IMR-90 (cell line): ENCODE measurements around the gene ZNHIT6. TPM values are rescaled to one million over a fixed set of nuclear protein-coding genes. Genes with fewer than 3 reads are reported as not detected.

Experiments
- ATAC-seq: fragments of 200-7000 bp; cut with Tn5 transposase; 2 replicates; pipeline ENCODE4 v1.9.1; 2020; ENCODE audit warnings: low read depth, mild to moderate bottlenecking, moderate library complexity
- BruUV-seq: library from RNA; stranded (reverse); fragments of 400-500 nt; replicated peaks from 2 replicates; lab custom pipeline; 2021; lab: Mats Ljungman, UMichigan
- CTCF ChIA-PET: fragments of 300-600 bp; formaldehyde crosslinking; extraction: SDS; loops from one replicate; lab custom pipeline; 2021; ENCODE audit warnings: antibody characterized with exemption; lab: Yijun Ruan, JAX
- POLR2A ChIA-PET: fragments of 300-600 bp; sonication (Branson Sonifier 250); formaldehyde crosslinking; loops from one replicate; lab custom pipeline; 2022; ENCODE audit warnings: antibody characterized with exemption; ENCODE audit not compliant: unreplicated experiment; lab: Charles Lee
- DNase-seq: peaks from one replicate; pipeline ENCODE4 v3.0.0; 2013
- H2AFZ ChIP-seq: replicated peaks from 2 replicates; pipeline ENCODE3; 2013; ENCODE audit warnings: low read length, mild to moderate bottlenecking; ENCODE audit not compliant: poor library complexity
- H2AK5ac ChIP-seq: 2 replicates; pipeline ENCODE4 v1.6.1; 2013; ENCODE audit warnings: low read depth, low read length, inconsistent platforms
- H2AK9ac ChIP-seq: replicated peaks from 2 replicates; pipeline ENCODE3; 2013; ENCODE audit warnings: mild to moderate bottlenecking, low read depth, low read length, moderate library complexity; ENCODE audit not compliant: poor library complexity
- H2BK120ac ChIP-seq: 2 replicates; pipeline ENCODE4 v1.6.1; 2013; ENCODE audit warnings: low read depth, low read length, inconsistent platforms
- H2BK15ac ChIP-seq: 3 replicates; pipeline ENCODE4 v1.6.1; 2013; ENCODE audit warnings: low read depth, low read length, inconsistent platforms
- H2BK20ac ChIP-seq: 2 replicates; pipeline ENCODE4 v1.6.1; 2013; ENCODE audit warnings: low read depth, mild to moderate bottlenecking, inconsistent platforms, low read length, moderate library complexity
- H2BK5ac ChIP-seq: 2 replicates; pipeline ENCODE4 v1.6.1; 2013; ENCODE audit warnings: mild to moderate bottlenecking, low read depth, low read length, inconsistent platforms; ENCODE audit not compliant: poor library complexity, severe bottlenecking
- H3K14ac ChIP-seq: replicated peaks from 2 replicates; pipeline ENCODE4 v1.6.1; 2013; ENCODE audit warnings: low read depth, low read length, inconsistent platforms
- H3K18ac ChIP-seq: 2 replicates; pipeline ENCODE4 v1.6.1; 2013; ENCODE audit warnings: low read depth, low read length, control low read depth
- H3K23ac ChIP-seq: 2 replicates; pipeline ENCODE4 v1.6.1; 2013; ENCODE audit warnings: low read depth, low read length, inconsistent platforms
- H3K27ac ChIP-seq: 2 replicates; pipeline ENCODE4 v1.5.1; 2013; ENCODE audit warnings: mild to moderate bottlenecking, control low read depth, low read length; ENCODE audit not compliant: insufficient read depth
- H3K27me3 ChIP-seq: 2 replicates; pipeline ENCODE4 v1.6.1; 2013; ENCODE audit warnings: low read length; ENCODE audit not compliant: control insufficient read depth, insufficient read depth
- H3K36me3 ChIP-seq: 2 replicates; pipeline ENCODE4 v1.6.1; 2013; ENCODE audit warnings: low read length, mixed read lengths; ENCODE audit not compliant: control insufficient read depth, insufficient read depth
- H3K4ac ChIP-seq: 2 replicates; pipeline ENCODE4 v1.6.1; 2013; ENCODE audit warnings: low read depth, low read length, inconsistent platforms
- H3K4me1 ChIP-seq: 2 replicates; pipeline ENCODE4 v1.6.1; 2013; ENCODE audit warnings: low read length, mixed read lengths; ENCODE audit not compliant: control insufficient read depth, insufficient read depth
- H3K4me2 ChIP-seq: 2 replicates; pipeline ENCODE4 v1.6.1; 2013; ENCODE audit warnings: low read depth, mild to moderate bottlenecking, control low read depth, low read length, moderate library complexity
- H3K4me3 ChIP-seq: 2 replicates; pipeline ENCODE4 v1.5.1; 2013; ENCODE audit warnings: low read depth, mild to moderate bottlenecking, control low read depth, low read length, moderate library complexity; ENCODE audit not compliant: insufficient read depth
- H3K56ac ChIP-seq: 2 replicates; pipeline ENCODE4 v1.6.1; 2013; ENCODE audit warnings: low read length, inconsistent platforms; ENCODE audit not compliant: insufficient read depth; ENCODE audit errors: extremely low read depth
- H3K79me1 ChIP-seq, 2 experiments: 2 replicates each; pipeline ENCODE4 v1.6.1; 2013; ENCODE audit warnings: low read length in 2 of 2, inconsistent platforms in 1 of 2, low read depth in 1 of 2
- H3K9ac ChIP-seq: 2 replicates; pipeline ENCODE4 v1.6.1; 2013; ENCODE audit warnings: low read depth, low read length, control low read depth
- H3K9me1 ChIP-seq: 2 replicates; pipeline ENCODE4 v1.6.1; 2013; ENCODE audit warnings: low read length, inconsistent platforms; ENCODE audit not compliant: insufficient read depth
- H3K9me3 ChIP-seq: 2 replicates; pipeline ENCODE4 v1.6.1; 2013; ENCODE audit warnings: low read length; ENCODE audit not compliant: control insufficient read depth, insufficient read depth
- H4K20me1 ChIP-seq: 2 replicates; pipeline ENCODE4 v1.6.1; 2013; ENCODE audit warnings: low read length, inconsistent platforms; ENCODE audit not compliant: insufficient read depth
- H4K5ac ChIP-seq: 2 replicates; pipeline ENCODE4 v1.6.1; 2013; ENCODE audit warnings: mild to moderate bottlenecking, low read depth, low read length, control low read depth
- H4K8ac ChIP-seq, 2 experiments: 2 replicates each; pipeline ENCODE4 v1.6.1; 2013; ENCODE audit warnings: low read depth in 2 of 2, low read length in 2 of 2, control low read depth in 1 of 2, inconsistent platforms in 1 of 2
- H4K91ac ChIP-seq: 2 replicates; pipeline ENCODE4 v1.6.1; 2013; ENCODE audit warnings: low read depth, low read length, inconsistent platforms; ENCODE audit not compliant: insufficient read depth
- CHD1 ChIP-seq: IDR thresholded peaks from 2 replicates; pipeline ENCODE4 v1.6.1; 2012; ENCODE audit warnings: low read depth, low read length, improper control_type of control experiment
- FOS ChIP-seq: fragments of 150-350 bp; IDR thresholded peaks from 2 replicates; pipeline ENCODE4 v1.6.1; 2016; ENCODE audit warnings: low read depth, low read length
- MAFK ChIP-seq: IDR thresholded peaks from 2 replicates; pipeline ENCODE4 v1.6.1; 2012; ENCODE audit warnings: low read depth, low read length, improper control_type of control experiment
- MAZ ChIP-seq: IDR thresholded peaks from 2 replicates; pipeline ENCODE4 v1.6.1; 2012; ENCODE audit warnings: low read depth, mild to moderate bottlenecking, low read length, improper control_type of control experiment, moderate library complexity, borderline replicate concordance
- RCOR1 ChIP-seq: IDR thresholded peaks from 2 replicates; pipeline ENCODE4 v1.6.1; 2012; ENCODE audit warnings: mild to moderate bottlenecking, low read length, improper control_type of control experiment; ENCODE audit not compliant: insufficient replicate concordance
- RFX5 ChIP-seq: IDR thresholded peaks from 2 replicates; pipeline ENCODE4 v1.8.0; 2012; ENCODE audit warnings: low read depth, mild to moderate bottlenecking, low read length, moderate library complexity
- SMC3 ChIP-seq: fragments of 150-350 bp; IDR thresholded peaks from 2 replicates; pipeline ENCODE4 v1.6.1; 2016; ENCODE audit warnings: low read depth, mild to moderate bottlenecking, antibody characterized with exemption, low read length, moderate library complexity
- dilution Hi-C: fragments of 300-500 bp; cut with HindIII; formaldehyde crosslinking; loops from one replicate; pipeline ENCODE4 v1.14.3; 2018; ENCODE audit warnings: low sequenced_read_pairs; ENCODE audit not compliant: unreplicated experiment
- in situ Hi-C: fragments of 300-500 bp; cut with MboI; formaldehyde crosslinking; loops from 3 replicates; pipeline ENCODE4 v1.14.3; 2019; ENCODE audit warnings: low sequenced_read_pairs, inconsistent platforms, mixed read lengths
- intact Hi-C: fragments of 100-400 bp; cut with micrococcal nuclease; formaldehyde crosslinking; loops from 2 replicates; pipeline ENCODE4 v1.10.0; 2022
- polyA plus RNA-seq, 3 experiments: library from polyadenylated mRNA; depleted of rRNA; stranded (reverse); fragments of >200 nt; gene quantifications; 2 replicates each; pipeline ENCODE4 v1.2.3, GENCODE V29; 2012; ENCODE audit warnings: low replicate concordance in 1 of 3
- total RNA-seq: library from RNA; depleted of rRNA; stranded (reverse); fragments of >200 nt; gene quantifications from 2 replicates; pipeline ENCODE4 v1.2.3, GENCODE V29; 2012
- TF ChIP-seq, protein P1 (sequence below): conservative IDR thresholded peaks from 2 replicates; pipeline ENCODE4 v1.5.1; 2012; ENCODE audit warnings: mild to moderate bottlenecking, low read depth, low read length, improper control_type of control experiment

ZNHIT6 gene
- total and polyA plus RNA-seq, 2 of the 4 experiments (the other 2 are of a cell fraction) = 9.0 to 13.7 TPM

DNA sequence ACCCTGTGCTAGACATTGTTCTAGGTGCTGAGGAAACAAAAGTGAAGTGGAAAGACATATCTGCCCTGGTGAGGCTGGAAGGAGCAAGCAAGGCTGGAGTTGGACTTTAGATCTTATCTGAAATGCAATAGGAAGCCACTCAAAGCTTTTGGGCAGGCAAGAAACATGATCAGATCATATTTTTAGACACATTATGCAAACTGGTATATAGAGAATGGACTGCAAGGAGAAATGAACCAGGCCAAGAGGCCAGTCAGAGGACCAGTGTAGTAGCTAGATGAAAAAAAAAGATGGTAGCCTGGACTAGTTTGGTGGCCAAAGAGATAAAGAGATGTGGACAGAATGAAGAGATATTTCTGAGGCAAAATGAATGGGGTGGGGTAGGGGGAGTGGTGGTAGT is 81.4 kb downstream of the ZNHIT6 start:
- TF ChIP-seq FOS = no peak
- no peak for TF ChIP-seq CHD1
- no peak for TF ChIP-seq MAZ
- TF ChIP-seq RFX5 = no peak
- TF ChIP-seq, protein P1, sequence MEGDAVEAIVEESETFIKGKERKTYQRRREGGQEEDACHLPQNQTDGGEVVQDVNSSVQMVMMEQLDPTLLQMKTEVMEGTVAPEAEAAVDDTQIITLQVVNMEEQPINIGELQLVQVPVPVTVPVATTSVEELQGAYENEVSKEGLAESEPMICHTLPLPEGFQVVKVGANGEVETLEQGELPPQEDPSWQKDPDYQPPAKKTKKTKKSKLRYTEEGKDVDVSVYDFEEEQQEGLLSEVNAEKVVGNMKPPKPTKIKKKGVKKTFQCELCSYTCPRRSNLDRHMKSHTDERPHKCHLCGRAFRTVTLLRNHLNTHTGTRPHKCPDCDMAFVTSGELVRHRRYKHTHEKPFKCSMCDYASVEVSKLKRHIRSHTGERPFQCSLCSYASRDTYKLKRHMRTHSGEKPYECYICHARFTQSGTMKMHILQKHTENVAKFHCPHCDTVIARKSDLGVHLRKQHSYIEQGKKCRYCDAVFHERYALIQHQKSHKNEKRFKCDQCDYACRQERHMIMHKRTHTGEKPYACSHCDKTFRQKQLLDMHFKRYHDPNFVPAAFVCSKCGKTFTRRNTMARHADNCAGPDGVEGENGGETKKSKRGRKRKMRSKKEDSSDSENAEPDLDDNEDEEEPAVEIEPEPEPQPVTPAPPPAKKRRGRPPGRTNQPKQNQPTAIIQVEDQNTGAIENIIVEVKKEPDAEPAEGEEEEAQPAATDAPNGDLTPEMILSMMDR = no peak
- no peak for TF ChIP-seq SMC3
- no peak for TF ChIP-seq RCOR1
- no peak for TF ChIP-seq MAFK
- H3K36me3 ChIP-seq = no peaks in the 10 kb centered on the region
- H3K9me1 ChIP-seq = peaks cover 9% of the 10 kb centered on the region
- POLR2A ChIA-PET = no interaction called here
- CTCF ChIA-PET = interaction anchor here (0.9 to 1.0 kb wide), 2 partner anchors 15 to 66 kb away, joined by 4 to 7 read pairs; no protein-coding TSS in a partner anchor
- H4K8ac ChIP-seq = no peak overlapping the region; a peak in 1 of 4 replicates
- peak overlapping the region; percentile 9; the same call in 1 of the 2 replicates for H3K18ac ChIP-seq
- no peak overlapping the region for H2BK5ac ChIP-seq
- H4K5ac ChIP-seq = peak overlapping the region; percentile 9; the same call in 1 of the 2 replicates
- H3K27me3 ChIP-seq = no peaks in the 10 kb centered on the region
- H2AK5ac ChIP-seq = peak overlapping the region; percentile 47; the same call in 1 of the 2 replicates
- intact Hi-C loops = loop anchor here (5.0 kb wide), 1 partner anchor 40 kb away; no protein-coding TSS in a partner anchor
- no peak overlapping the region for H3K14ac ChIP-seq
- ATAC-seq = no peak
- H3K23ac ChIP-seq = no peak overlapping the region
- H4K91ac ChIP-seq = no peak overlapping the region
- in situ Hi-C loops = no loop called here
- H3K4me2 ChIP-seq = no peak overlapping the region
- dilution Hi-C loops = no loop called here
- H3K9me3 ChIP-seq = peaks cover 4% of the 10 kb centered on the region; the same call in 1 of the 2 replicates
- no peak overlapping the region for H3K4me3 ChIP-seq
- 0 out of 2 replicates have a peak overlapping the region, but pooled peaks have one; percentile 18 for H2BK120ac ChIP-seq
- H3K79me1 ChIP-seq = peaks cover 0 to 8% of the 10 kb centered on the region in 2 experiments; a peak in 2 of 4 replicates
- H3K4me1 ChIP-seq = peaks cover 16% of the 10 kb centered on the region
- no peak overlapping the region for H3K56ac ChIP-seq
- H2AFZ ChIP-seq = no peak overlapping the region
- peak overlapping the region; percentile 75; the same call in 1 of the 3 replicates for H2BK15ac ChIP-seq
- no TSS peak for BruUV-seq
- DNase-seq = no peak
- H3K9ac ChIP-seq = no peak overlapping the region
- H3K4ac ChIP-seq = peak overlapping the region; percentile 39; the same call in 1 of the 2 replicates
- peak overlapping the region; percentile 34; the same call in 1 of the 2 replicates for H2BK20ac ChIP-seq
- peaks cover 4% of the 10 kb centered on the region for H4K20me1 ChIP-seq
- H3K27ac ChIP-seq = no peak overlapping the region
- no peak overlapping the region for H2AK9ac ChIP-seq
